GM12872 (cell line): Measurements from ENCODE around the gene ZDHHC9.

ENCODE experiments used
- CTCF ChIP-seq: IDR thresholded peaks from 3 replicates; pipeline ENCODE4 v1.5.1; 2011; ENCODE audit warnings: low read depth, mild to moderate bottlenecking, low read length, moderate library complexity; ENCODE audit not compliant: insufficient read depth

Gene ZDHHC9

GRCh38 chrX:129773649-129774458 is 69.8 kb downstream of the ZDHHC9 start:
- no peak; the same call in 2 of the 3 replicates for TF ChIP-seq CTCF

GRCh38 chrX:129772796-129773431 is 70.8 kb downstream of the ZDHHC9 start:
- no peak for TF ChIP-seq CTCF

GRCh38 chrX:129771266-129771995 is 72.3 kb downstream of the ZDHHC9 start:
- TF ChIP-seq CTCF: no peak

GRCh38 chrX:129769467-129770154 is 74.1 kb downstream of the ZDHHC9 start:
- TF ChIP-seq CTCF: no peak

- TF ChIP-seq CTCF: no peak
Observed at GRCh38 chrX:129768586-129769466, 74.9 kb downstream of the ZDHHC9 start.

- TF ChIP-seq CTCF: no peak
Observed at GRCh38 chrX:129768186-129768585, 75.5 kb downstream of the ZDHHC9 start.
